IMR-90 (cell line): Measurements from ENCODE around the gene TMEM100. TPM values are rescaled to one million over a fixed set of nuclear protein-coding genes. Genes with fewer than 3 reads are reported as not detected.

Experiments
- ATAC-seq: fragments of 200-7000 bp; cut with Tn5 transposase; 2 replicates; pipeline ENCODE4 v1.9.1; 2020; ENCODE audit warnings: low read depth, mild to moderate bottlenecking, moderate library complexity
- BruUV-seq: library from RNA; stranded (reverse); fragments of 400-500 nt; replicated peaks from 2 replicates; lab custom pipeline; 2021; lab: Mats Ljungman, UMichigan
- CTCF ChIA-PET: fragments of 300-600 bp; formaldehyde crosslinking; extraction: SDS; loops from one replicate; lab custom pipeline; 2021; ENCODE audit warnings: antibody characterized with exemption; lab: Yijun Ruan, JAX
- POLR2A ChIA-PET: fragments of 300-600 bp; sonication (Branson Sonifier 250); formaldehyde crosslinking; loops from one replicate; lab custom pipeline; 2022; ENCODE audit warnings: antibody characterized with exemption; ENCODE audit not compliant: unreplicated experiment; lab: Charles Lee
- DNase-seq: peaks from one replicate; pipeline ENCODE4 v3.0.0; 2013
- H2AFZ ChIP-seq: replicated peaks from 2 replicates; pipeline ENCODE3; 2013; ENCODE audit warnings: low read length, mild to moderate bottlenecking; ENCODE audit not compliant: poor library complexity
- H2AK5ac ChIP-seq: 2 replicates; pipeline ENCODE4 v1.6.1; 2013; ENCODE audit warnings: low read depth, low read length, inconsistent platforms
- H2AK9ac ChIP-seq: replicated peaks from 2 replicates; pipeline ENCODE3; 2013; ENCODE audit warnings: mild to moderate bottlenecking, low read depth, low read length, moderate library complexity; ENCODE audit not compliant: poor library complexity
- H2BK120ac ChIP-seq: 2 replicates; pipeline ENCODE4 v1.6.1; 2013; ENCODE audit warnings: low read depth, low read length, inconsistent platforms
- H2BK15ac ChIP-seq: 3 replicates; pipeline ENCODE4 v1.6.1; 2013; ENCODE audit warnings: low read depth, low read length, inconsistent platforms
- H2BK20ac ChIP-seq: 2 replicates; pipeline ENCODE4 v1.6.1; 2013; ENCODE audit warnings: low read depth, mild to moderate bottlenecking, inconsistent platforms, low read length, moderate library complexity
- H2BK5ac ChIP-seq: 2 replicates; pipeline ENCODE4 v1.6.1; 2013; ENCODE audit warnings: mild to moderate bottlenecking, low read depth, low read length, inconsistent platforms; ENCODE audit not compliant: poor library complexity, severe bottlenecking
- H3K14ac ChIP-seq: replicated peaks from 2 replicates; pipeline ENCODE4 v1.6.1; 2013; ENCODE audit warnings: low read depth, low read length, inconsistent platforms
- H3K18ac ChIP-seq: 2 replicates; pipeline ENCODE4 v1.6.1; 2013; ENCODE audit warnings: low read depth, low read length, control low read depth
- H3K23ac ChIP-seq: 2 replicates; pipeline ENCODE4 v1.6.1; 2013; ENCODE audit warnings: low read depth, low read length, inconsistent platforms
- H3K27ac ChIP-seq: 2 replicates; pipeline ENCODE4 v1.5.1; 2013; ENCODE audit warnings: mild to moderate bottlenecking, control low read depth, low read length; ENCODE audit not compliant: insufficient read depth
- H3K27me3 ChIP-seq: 2 replicates; pipeline ENCODE4 v1.6.1; 2013; ENCODE audit warnings: low read length; ENCODE audit not compliant: control insufficient read depth, insufficient read depth
- H3K36me3 ChIP-seq: 2 replicates; pipeline ENCODE4 v1.6.1; 2013; ENCODE audit warnings: low read length, mixed read lengths; ENCODE audit not compliant: control insufficient read depth, insufficient read depth
- H3K4ac ChIP-seq: 2 replicates; pipeline ENCODE4 v1.6.1; 2013; ENCODE audit warnings: low read depth, low read length, inconsistent platforms
- H3K4me1 ChIP-seq: 2 replicates; pipeline ENCODE4 v1.6.1; 2013; ENCODE audit warnings: low read length, mixed read lengths; ENCODE audit not compliant: control insufficient read depth, insufficient read depth
- H3K4me2 ChIP-seq: 2 replicates; pipeline ENCODE4 v1.6.1; 2013; ENCODE audit warnings: low read depth, mild to moderate bottlenecking, control low read depth, low read length, moderate library complexity
- H3K4me3 ChIP-seq: 2 replicates; pipeline ENCODE4 v1.5.1; 2013; ENCODE audit warnings: low read depth, mild to moderate bottlenecking, control low read depth, low read length, moderate library complexity; ENCODE audit not compliant: insufficient read depth
- H3K56ac ChIP-seq: 2 replicates; pipeline ENCODE4 v1.6.1; 2013; ENCODE audit warnings: low read length, inconsistent platforms; ENCODE audit not compliant: insufficient read depth; ENCODE audit errors: extremely low read depth
- H3K79me1 ChIP-seq, 2 experiments: 2 replicates each; pipeline ENCODE4 v1.6.1; 2013; ENCODE audit warnings: low read length in 2 of 2, inconsistent platforms in 1 of 2, low read depth in 1 of 2
- H3K9ac ChIP-seq: 2 replicates; pipeline ENCODE4 v1.6.1; 2013; ENCODE audit warnings: low read depth, low read length, control low read depth
- H3K9me1 ChIP-seq: 2 replicates; pipeline ENCODE4 v1.6.1; 2013; ENCODE audit warnings: low read length, inconsistent platforms; ENCODE audit not compliant: insufficient read depth
- H3K9me3 ChIP-seq: 2 replicates; pipeline ENCODE4 v1.6.1; 2013; ENCODE audit warnings: low read length; ENCODE audit not compliant: control insufficient read depth, insufficient read depth
- H4K20me1 ChIP-seq: 2 replicates; pipeline ENCODE4 v1.6.1; 2013; ENCODE audit warnings: low read length, inconsistent platforms; ENCODE audit not compliant: insufficient read depth
- H4K5ac ChIP-seq: 2 replicates; pipeline ENCODE4 v1.6.1; 2013; ENCODE audit warnings: mild to moderate bottlenecking, low read depth, low read length, control low read depth
- H4K8ac ChIP-seq, 2 experiments: 2 replicates each; pipeline ENCODE4 v1.6.1; 2013; ENCODE audit warnings: low read depth in 2 of 2, low read length in 2 of 2, control low read depth in 1 of 2, inconsistent platforms in 1 of 2
- H4K91ac ChIP-seq: 2 replicates; pipeline ENCODE4 v1.6.1; 2013; ENCODE audit warnings: low read depth, low read length, inconsistent platforms; ENCODE audit not compliant: insufficient read depth
- CTCF ChIP-seq: conservative IDR thresholded peaks from 2 replicates; pipeline ENCODE4 v1.5.1; 2012; ENCODE audit warnings: mild to moderate bottlenecking, low read depth, low read length, improper control_type of control experiment
- RCOR1 ChIP-seq: IDR thresholded peaks from 2 replicates; pipeline ENCODE4 v1.6.1; 2012; ENCODE audit warnings: mild to moderate bottlenecking, low read length, improper control_type of control experiment; ENCODE audit not compliant: insufficient replicate concordance
- WGBS, 2 experiments: methylation state at CpG; one replicate each; pipeline versions ENCODE4 v1.1.5 to v1.1.7; 2013; ENCODE audit warnings: missing lambda C conversion rate in 2 of 2; ENCODE audit not compliant: insufficient read length in 1 of 2; ENCODE audit errors: extremely low coverage in 2 of 2; 5-methylcytosine and 5-hydroxymethylcytosine counted together
- dilution Hi-C: fragments of 300-500 bp; cut with HindIII; formaldehyde crosslinking; loops from one replicate; pipeline ENCODE4 v1.14.3; 2018; ENCODE audit warnings: low sequenced_read_pairs; ENCODE audit not compliant: unreplicated experiment
- in situ Hi-C: fragments of 300-500 bp; cut with MboI; formaldehyde crosslinking; loops from 3 replicates; pipeline ENCODE4 v1.14.3; 2019; ENCODE audit warnings: low sequenced_read_pairs, inconsistent platforms, mixed read lengths
- intact Hi-C: fragments of 100-400 bp; cut with micrococcal nuclease; formaldehyde crosslinking; loops from 2 replicates; pipeline ENCODE4 v1.10.0; 2022
- polyA plus RNA-seq, 3 experiments: library from polyadenylated mRNA; depleted of rRNA; stranded (reverse); fragments of >200 nt; gene quantifications; 2 replicates each; pipeline ENCODE4 v1.2.3, GENCODE V29; 2012; ENCODE audit warnings: low replicate concordance in 1 of 3
- total RNA-seq: library from RNA; depleted of rRNA; stranded (reverse); fragments of >200 nt; gene quantifications from 2 replicates; pipeline ENCODE4 v1.2.3, GENCODE V29; 2012

The TMEM100 gene
- total and polyA plus RNA-seq, 2 of the 4 experiments (the other 2 are of a cell fraction), result 0.21 to 0.36 TPM

DNA sequence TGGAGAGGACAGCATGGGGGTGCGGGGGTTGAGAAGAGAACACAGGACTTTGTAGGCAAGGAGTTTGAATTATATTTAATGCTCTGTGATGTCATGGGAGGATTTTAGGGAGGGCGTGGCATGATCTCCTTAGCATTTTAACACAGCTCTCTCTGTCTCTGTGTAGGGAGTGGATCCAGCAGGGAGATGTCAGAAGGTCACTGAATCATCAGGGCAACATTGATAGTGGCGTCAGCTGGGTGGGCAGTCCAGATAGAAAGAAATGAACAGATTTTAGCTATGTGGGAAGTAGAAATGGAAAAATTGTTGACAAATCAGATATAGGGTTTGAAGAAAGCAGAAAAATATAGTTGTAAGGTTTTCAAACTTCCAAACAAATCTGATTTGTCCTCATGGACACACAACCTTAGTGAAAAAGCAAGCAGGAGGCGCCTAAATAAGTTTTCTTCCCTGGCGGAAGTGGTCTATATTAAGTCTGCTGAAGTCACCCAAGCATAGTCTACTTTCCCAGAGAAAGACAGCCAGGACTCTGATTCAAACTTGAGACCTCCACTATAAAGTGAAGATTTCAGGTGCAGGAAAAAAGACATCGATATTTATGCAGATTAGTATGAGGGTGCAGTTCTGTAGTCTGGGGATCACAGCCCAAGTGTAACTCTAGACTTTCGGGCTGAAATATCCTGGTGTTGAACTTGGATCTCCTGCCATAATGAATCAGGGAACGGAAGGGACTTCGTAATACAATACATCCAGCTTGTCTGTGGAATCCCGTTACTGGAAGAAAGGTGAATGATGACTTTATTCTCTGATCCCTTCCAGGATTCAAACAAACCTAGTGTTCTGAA, 18.1 kb upstream of the TMEM100 start:
- H3K9ac ChIP-seq, result no peak overlapping the region
- no peak overlapping the region for H3K14ac ChIP-seq
- no peak overlapping the region for H3K56ac ChIP-seq
- no CpG with 5 or more reads among the region's 10 CpGs for WGBS, 2 experiments
- ChIA-PET CTCF (no interaction called here), POLR2A (no interaction called here)
- H3K9me3 ChIP-seq, result no peaks in the 10 kb centered on the region
- no peak overlapping the region for H2BK20ac ChIP-seq
- H2BK15ac ChIP-seq, result no peak overlapping the region
- no peaks in the 10 kb centered on the region for H3K4me1 ChIP-seq
- H2BK120ac ChIP-seq, result no peak overlapping the region
- intact Hi-C loops (no loop called here), in situ Hi-C loops (no loop called here), dilution Hi-C loops (no loop called here)
- H2AK5ac ChIP-seq, result no peak overlapping the region
- no peak overlapping the region for H3K27ac ChIP-seq
- no peaks in the 10 kb centered on the region for H3K36me3 ChIP-seq
- no peak overlapping the region for H3K4me3 ChIP-seq
- no peak for TF ChIP-seq CTCF
- no peak for TF ChIP-seq RCOR1
- H3K79me1 ChIP-seq, result no peaks in the 10 kb centered on the region
- no peak overlapping the region for H2AFZ ChIP-seq
- BruUV-seq, result no TSS peak
- no peak overlapping the region for H4K5ac ChIP-seq
- H3K4ac ChIP-seq, result no peak overlapping the region
- H4K20me1 ChIP-seq, result no peaks in the 10 kb centered on the region
- H3K18ac ChIP-seq, result no peak overlapping the region
- no peak overlapping the region for H4K8ac ChIP-seq
- H4K91ac ChIP-seq, result no peak overlapping the region
- DNase-seq, result no peak
- no peak overlapping the region for H3K23ac ChIP-seq
- no peak overlapping the region for H2BK5ac ChIP-seq
- no peak for ATAC-seq
- no peak overlapping the region for H2AK9ac ChIP-seq
- H3K27me3 ChIP-seq, result no peaks in the 10 kb centered on the region
- no peak overlapping the region for H3K4me2 ChIP-seq
- H3K9me1 ChIP-seq, result no peaks in the 10 kb centered on the region; the same call in 1 of the 2 replicates
